ENCODE data around the gene PDIA6. TPM values are rescaled to one million over a fixed set of nuclear protein-coding genes. Genes with fewer than 3 reads are reported as not detected.

Gene PDIA6
- total RNA-seq, 4 donors from 2014 or later = 35.2 to 90.3 (median 66.3) TPM

- intact Hi-C loops (cut with DNase I; ENCODE audit: low total_unique reads) = loop anchor here (10.0 kb wide), 1 partner anchor 77 kb away; the partner anchor contains the start of gene KCNF1
- TF ChIP-seq POLR2A (IDR thresholded peaks at IDR 0.05) = no peak
- TF ChIP-seq POLR2AphosphoS5 (IDR thresholded peaks at IDR 0.05) = no peak
- TF ChIP-seq CTCF (IDR thresholded peaks at IDR 0.05) = no peak
- no peak for TF ChIP-seq EP300 (IDR thresholded peaks at IDR 0.05; ENCODE audit: low read depth)
- no peak for DNase-seq
- in situ Hi-C loops (cut with MboI; ENCODE audit: low pct_ligation_motif_present in 1 of 4, low pct_unique_long_range_greater_than_20kb in 1 of 4, low sequenced_read_pairs in 3 of 4) = loop anchor here (5.0 to 25.0 kb wide), 5 partner anchors 67 to 600 kb away; no protein-coding TSS in a partner anchor
- Histone ChIP-seq H3K36me3 (no peaks in the 10 kb centered on the region), H3K4me3 (no peak overlapping the region), H3K9me3 (peaks cover 9 to 17% of the 10 kb centered on the region in 2 donors), H3K27ac (no peak overlapping the region), H3K27me3 (no peaks in the 10 kb centered on the region), H3K4me1 (peaks cover 0 to 7% (median 3%) of the 10 kb centered on the region in 4 donors)
- 76 to 88% methylated on average over 9 to 17 of the region's 17 CpGs for WGBS, 2 donors (ENCODE audit: low coverage in 1 of 2)
Observed at GRCh38 chr2:10837298-10838266, 25.0 kb upstream of the PDIA6 start.

- WGBS, 2 donors (ENCODE audit: low coverage in 1 of 2) = 43 to 51% methylated on average over 7 to 38 of the region's 48 CpGs
- no peak overlapping the region for H3K4me3 ChIP-seq
- in situ Hi-C loops (cut with MboI; ENCODE audit: low pct_ligation_motif_present in 1 of 4, low pct_unique_long_range_greater_than_20kb in 1 of 4, low sequenced_read_pairs in 3 of 4) = loop anchor here (5.0 to 25.0 kb wide), 5 partner anchors 69 to 602 kb away; no protein-coding TSS in a partner anchor
- H3K9me3 ChIP-seq = peaks cover 0 to 2% of the 10 kb centered on the region in 2 donors
- H3K27ac ChIP-seq = no peak overlapping the region
- H3K4me1 ChIP-seq = peaks cover 0 to 7% (median 5%) of the 10 kb centered on the region in 4 donors
- DNase-seq = peak; percentile 88
- TF ChIP-seq POLR2A (IDR thresholded peaks at IDR 0.05) (no peak), POLR2AphosphoS5 (IDR thresholded peaks at IDR 0.05) (no peak), EP300 (IDR thresholded peaks at IDR 0.05; ENCODE audit: low read depth) (no peak), CTCF (IDR thresholded peaks at IDR 0.05) (peak; percentile 82 to 94 (median 90))
- H3K27me3 ChIP-seq = peaks cover 6% of the 10 kb centered on the region
- H3K36me3 ChIP-seq = no peaks in the 10 kb centered on the region
- intact Hi-C loops (cut with DNase I; ENCODE audit: low total_unique reads) = loop anchor here (10.0 kb wide), 1 partner anchor 79 kb away; the partner anchor contains the start of gene KCNF1
Observed at GRCh38 chr2:10835052-10835970, 22.7 kb upstream of the PDIA6 start.

- H3K4me1 ChIP-seq = peaks cover 0 to 15% (median 7%) of the 10 kb centered on the region in 4 donors
- 70% methylated on average over 8 of the region's 8 CpGs; no CpG with 5 or more reads in 1 of the 2 donors for WGBS, 2 donors (ENCODE audit: low coverage in 1 of 2)
- no peak overlapping the region for H3K4me3 ChIP-seq
- in situ Hi-C loops (cut with MboI; ENCODE audit: low pct_ligation_motif_present in 1 of 4, low pct_unique_long_range_greater_than_20kb in 1 of 4, low sequenced_read_pairs in 3 of 4) (loop anchor here in 3 of 4 donors (10.0 to 25.0 kb wide), 3 partner anchors 71 to 603 kb away; no protein-coding TSS in a partner anchor), intact Hi-C loops (cut with DNase I; ENCODE audit: low total_unique reads) (loop anchor here (10.0 kb wide), 1 partner anchor 81 kb away; the partner anchor contains the start of gene KCNF1)
- no peaks in the 10 kb centered on the region for H3K36me3 ChIP-seq
- H3K9me3 ChIP-seq = no peaks in the 10 kb centered on the region
- no peak for DNase-seq
- H3K27ac ChIP-seq = peak overlapping the region in 1 of 4 donors; percentile 14
- no peak for TF ChIP-seq CTCF (IDR thresholded peaks at IDR 0.05)
- TF ChIP-seq POLR2AphosphoS5 (IDR thresholded peaks at IDR 0.05) = no peak
- peaks cover 10% of the 10 kb centered on the region for H3K27me3 ChIP-seq
Observed at GRCh38 chr2:10834068-10834655, 21.6 kb upstream of the PDIA6 start.
